Thyroid gland (tissue), 4 donors: ENCODE results near the gene NEXN. TPM values are rescaled to one million over a fixed set of nuclear protein-coding genes. Genes with fewer than 3 reads are reported as not detected.
A peak's percentile ranks its signal among the peaks of the same experiment; 100 is the strongest.

Source experiments
- DNase-seq, 2 donors: peaks; one replicate each; pipeline ENCODE4 v3.0.0-alpha.2; 2019
- H3K27ac ChIP-seq, 3 donors: fragments of 200-600 bp; sonication (generic); 1 replicate in 2 of 3; 2 replicates in 1 of 3; pipeline ENCODE4 v1.5.1; 2016 to 2019; ENCODE audit warnings: mild to moderate bottlenecking in 1 of 3, moderate library complexity in 1 of 3
- H3K27me3 ChIP-seq: fragments of 200-600 bp; sonication (generic); one replicate; pipeline ENCODE4 v1.5.1; 2019
- H3K36me3 ChIP-seq, 2 donors: fragments of 200-600 bp; sonication (generic); one replicate each; pipeline ENCODE4 v1.5.1; 2016 to 2019
- H3K4me1 ChIP-seq, 2 donors: fragments of 200-600 bp; sonication (generic); one replicate each; pipeline ENCODE4 v1.5.1; 2017 to 2019
- H3K4me3 ChIP-seq, 3 donors: fragments of 200-600 bp; sonication (generic); replicated peaks in 1 of 3; 1 replicate in 2 of 3; 2 replicates in 1 of 3; pipeline ENCODE4 v1.5.1; 2016; ENCODE audit warnings: mild to moderate bottlenecking in 1 of 3
- H3K9me3 ChIP-seq: fragments of 200-600 bp; sonication (generic); one replicate; pipeline ENCODE4 v1.5.1; 2017
- POLR2A ChIP-seq, 2 donors: fragments of 450-650 bp; IDR thresholded peaks; one replicate each; pipeline ENCODE4 v1.6.1; 2017; ENCODE audit warnings: antibody characterized with exemption in 2 of 2, mild to moderate bottlenecking in 2 of 2, moderate library complexity in 1 of 2
- WGBS, 2 donors: methylation state at CpG; one replicate each; pipeline ENCODE4 v1.1.5; 2017; 5-methylcytosine and 5-hydroxymethylcytosine counted together
- intact Hi-C: fragments of 100-400 bp; cut with DNase I; formaldehyde crosslinking; loops from one replicate; pipeline ENCODE4 v1.15.1; 2023
- total RNA-seq, 4 donors: library from RNA; depleted of rRNA; stranded (reverse); fragments of >200 nt; gene quantifications; one replicate each; pipeline ENCODE4 v1.2.3, GENCODE V29; 2016
- TF ChIP-seq, protein P1 (sequence below), 6 experiments: fragments of 200-600 bp in 3 of 6; fragments of 450-650 bp in 3 of 6; sonication (generic) in 3 of 6; IDR thresholded peaks; one replicate each; pipeline ENCODE4 v1.5.1; 2016 to 2019; ENCODE audit warnings: antibody characterized with exemption in 6 of 6, mild to moderate bottlenecking in 2 of 6, inconsistent platforms in 1 of 6, moderate library complexity in 1 of 6

The NEXN gene
- total RNA-seq, 4 donors from 2014 or later = 5.7 to 16.5 (median 11.0) TPM

DNA sequence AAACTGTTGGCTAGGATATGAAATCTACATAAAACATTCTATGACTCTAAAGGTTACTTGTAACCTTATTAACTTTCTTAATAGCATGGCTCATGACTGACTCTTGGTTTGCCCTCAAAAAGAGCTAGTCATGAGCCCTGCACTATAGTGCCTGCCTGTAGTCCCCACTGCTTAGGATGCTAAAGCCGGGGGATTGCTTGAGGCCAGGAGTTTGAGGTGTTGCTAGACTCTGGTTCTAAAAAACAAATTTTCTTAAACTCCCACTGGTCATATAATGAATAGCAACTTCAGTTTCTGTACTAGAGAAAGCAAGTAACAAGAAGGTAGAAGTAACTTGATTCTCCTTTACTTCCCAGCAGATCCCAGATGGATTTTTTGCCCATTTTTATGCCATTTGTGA is 15.8 kb upstream of the NEXN start:
- H3K36me3 ChIP-seq = no peaks in the 10 kb centered on the region
- H3K4me1 ChIP-seq = peaks cover 7 to 14% of the 10 kb centered on the region in 2 donors
- intact Hi-C loops = no loop called here
- no peak for DNase-seq
- TF ChIP-seq, protein P1, sequence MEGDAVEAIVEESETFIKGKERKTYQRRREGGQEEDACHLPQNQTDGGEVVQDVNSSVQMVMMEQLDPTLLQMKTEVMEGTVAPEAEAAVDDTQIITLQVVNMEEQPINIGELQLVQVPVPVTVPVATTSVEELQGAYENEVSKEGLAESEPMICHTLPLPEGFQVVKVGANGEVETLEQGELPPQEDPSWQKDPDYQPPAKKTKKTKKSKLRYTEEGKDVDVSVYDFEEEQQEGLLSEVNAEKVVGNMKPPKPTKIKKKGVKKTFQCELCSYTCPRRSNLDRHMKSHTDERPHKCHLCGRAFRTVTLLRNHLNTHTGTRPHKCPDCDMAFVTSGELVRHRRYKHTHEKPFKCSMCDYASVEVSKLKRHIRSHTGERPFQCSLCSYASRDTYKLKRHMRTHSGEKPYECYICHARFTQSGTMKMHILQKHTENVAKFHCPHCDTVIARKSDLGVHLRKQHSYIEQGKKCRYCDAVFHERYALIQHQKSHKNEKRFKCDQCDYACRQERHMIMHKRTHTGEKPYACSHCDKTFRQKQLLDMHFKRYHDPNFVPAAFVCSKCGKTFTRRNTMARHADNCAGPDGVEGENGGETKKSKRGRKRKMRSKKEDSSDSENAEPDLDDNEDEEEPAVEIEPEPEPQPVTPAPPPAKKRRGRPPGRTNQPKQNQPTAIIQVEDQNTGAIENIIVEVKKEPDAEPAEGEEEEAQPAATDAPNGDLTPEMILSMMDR (IDR thresholded peaks at IDR 0.05) = no peak
- no peak for TF ChIP-seq POLR2A (IDR thresholded peaks at IDR 0.05)
- no peaks in the 10 kb centered on the region for H3K27me3 ChIP-seq
- peak overlapping the region in 2 of 3 donors; percentile 27 to 49 for H3K27ac ChIP-seq
- no peaks in the 10 kb centered on the region for H3K9me3 ChIP-seq
- WGBS, 2 donors = 82 to 91% methylated on average over 1 of the region's 1 CpG
- no peak overlapping the region for H3K4me3 ChIP-seq

DNA sequence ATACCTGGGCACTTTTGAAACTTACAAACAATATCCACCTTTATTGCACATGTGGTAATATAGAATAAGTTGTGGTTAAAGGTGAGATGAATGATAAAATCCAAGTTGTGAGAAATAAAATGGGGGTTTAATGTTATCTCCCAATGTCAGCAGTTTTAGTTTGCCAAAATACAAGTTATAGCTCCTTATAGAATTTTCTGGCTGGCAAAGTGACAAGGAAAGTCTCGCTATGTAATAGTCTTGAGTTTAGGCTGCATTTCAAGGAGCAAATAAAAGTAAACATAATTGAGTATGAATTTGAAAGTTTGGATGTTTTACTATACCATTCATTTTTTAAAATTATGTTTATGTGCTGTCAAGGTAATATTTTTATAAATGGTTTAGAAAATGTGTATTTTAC is 15.0 kb upstream of the NEXN start:
- Histone ChIP-seq H3K9me3 (no peaks in the 10 kb centered on the region), H3K36me3 (no peaks in the 10 kb centered on the region), H3K27me3 (no peaks in the 10 kb centered on the region), H3K4me1 (peaks cover 7 to 11% of the 10 kb centered on the region in 2 donors), H3K4me3 (no peak overlapping the region), H3K27ac (no peak overlapping the region)
- TF ChIP-seq POLR2A (IDR thresholded peaks at IDR 0.05) = no peak
- TF ChIP-seq, protein P1 (IDR thresholded peaks at IDR 0.05) = no peak
- intact Hi-C loops = no loop called here
- WGBS, 2 donors = 31 to 99% methylated on average over 1 of the region's 1 CpG
- no peak for DNase-seq

- intact Hi-C loops = no loop called here
- TF ChIP-seq, protein P1 (IDR thresholded peaks at IDR 0.05) = no peak
- no peak for TF ChIP-seq POLR2A (IDR thresholded peaks at IDR 0.05)
Observed at GRCh38 chr1:77874804-77875445, 13.5 kb upstream of the NEXN start.

GRCh38 chr1:77876884-77877283 is 11.5 kb upstream of the NEXN start:
- H3K27me3 ChIP-seq = no peaks in the 10 kb centered on the region
- intact Hi-C loops = no loop called here
- 86 to 87% methylated on average over 4 of the region's 4 CpGs for WGBS, 2 donors

More at GRCh38 chr1:77874804-77875445, 13.5 kb upstream of the NEXN start:
- Histone ChIP-seq H3K27me3 (no peaks in the 10 kb centered on the region), H3K4me1 (peaks cover 7 to 8% of the 10 kb centered on the region in 2 donors), H3K4me3 (no peak overlapping the region), H3K27ac (no peak overlapping the region), H3K9me3 (no peaks in the 10 kb centered on the region), H3K36me3 (no peaks in the 10 kb centered on the region)
- no peak for DNase-seq
- 95 to 99% methylated on average over 4 of the region's 4 CpGs for WGBS, 2 donors

DNA sequence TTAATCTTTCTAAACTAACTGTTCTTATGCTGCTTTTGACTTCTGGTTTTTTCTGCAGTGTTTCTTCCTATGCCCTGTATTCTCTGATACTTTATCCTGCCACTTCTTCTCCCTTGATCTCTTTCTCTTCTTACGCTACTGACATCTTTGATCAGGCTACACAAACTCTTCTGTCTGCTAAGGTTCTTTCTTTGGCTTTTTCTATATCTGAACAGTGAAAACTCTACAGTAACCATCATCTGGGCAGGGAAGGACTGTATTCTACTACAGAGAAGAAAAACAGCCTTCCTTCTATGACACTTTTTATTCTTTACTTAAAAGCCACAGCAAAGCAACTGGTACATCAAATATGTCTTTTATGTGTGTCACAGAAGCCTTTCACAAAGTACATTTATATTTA is 7.4 kb upstream of the NEXN start:
- no peak for TF ChIP-seq POLR2A (IDR thresholded peaks at IDR 0.05)
- TF ChIP-seq, protein P1 (IDR thresholded peaks at IDR 0.05) = no peak

More at GRCh38 chr1:77876884-77877283, 11.5 kb upstream of the NEXN start:
- Histone ChIP-seq H3K27ac (no peak overlapping the region), H3K36me3 (no peaks in the 10 kb centered on the region), H3K4me1 (peaks cover 6 to 7% of the 10 kb centered on the region in 2 donors), H3K4me3 (no peak overlapping the region), H3K9me3 (no peaks in the 10 kb centered on the region)
- no peak for DNase-seq
- TF ChIP-seq POLR2A (IDR thresholded peaks at IDR 0.05) = no peak
- TF ChIP-seq, protein P1 (IDR thresholded peaks at IDR 0.05) = no peak

More for the DNA sequence above, 7.4 kb upstream of the NEXN start:
- Histone ChIP-seq H3K4me3 (no peak overlapping the region), H3K36me3 (no peaks in the 10 kb centered on the region), H3K27ac (no peak overlapping the region), H3K4me1 (no peaks in the 10 kb centered on the region), H3K9me3 (no peaks in the 10 kb centered on the region), H3K27me3 (no peaks in the 10 kb centered on the region)
- intact Hi-C loops = no loop called here
- 97 to 98% methylated on average over 1 of the region's 1 CpG for WGBS, 2 donors
- DNase-seq = no peak
